HG03442 (cell line): Measurements from ENCODE around the gene PAX7.
"Not testable (repeated sequence)": the region's sequence is repeated elsewhere in the genome, so short reads cannot be mapped to it uniquely, and the experiment has no call there.

Source experiments
- ATAC-seq: cut with Tn5 transposase; IDR thresholded peaks from one replicate; pipeline ENCODE4 v1.9.1; 2021; ENCODE audit warnings: mild to moderate bottlenecking, moderate library complexity; ENCODE audit not compliant: unreplicated experiment

Gene PAX7

GRCh38 chr1:18630511-18631495 is at the start of gene PAX7:
Gene PAX7 (plus strand): TSS chr1:18630846. CDS start chr1:18631604, 758 bp downstream.
- no peak for ATAC-seq

DNA sequence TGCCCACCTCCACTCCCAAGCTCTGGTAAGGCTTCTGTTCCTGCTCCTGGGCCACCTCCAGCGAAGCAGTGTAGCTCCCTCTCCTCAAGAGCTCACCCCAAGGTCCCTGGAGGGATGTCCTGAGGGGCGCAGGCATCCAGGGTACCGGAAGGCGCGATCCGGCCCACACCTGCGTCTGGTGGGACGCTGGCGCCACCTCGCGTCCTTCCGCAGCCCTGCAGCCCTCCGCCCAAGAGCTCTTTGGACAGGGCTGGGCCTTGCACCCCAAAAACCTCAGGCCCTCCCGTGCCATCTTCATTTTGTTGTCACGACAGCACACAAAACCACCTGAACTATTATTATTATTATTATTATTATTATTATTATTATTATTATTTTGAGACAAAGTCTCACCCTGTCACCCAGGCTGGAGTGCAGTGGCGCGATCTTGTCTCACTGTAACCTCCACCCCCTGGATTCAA is 49.2 kb upstream of the PAX7 start:
- ATAC-seq, result no peak

GRCh38 chr1:18582890-18583289 is 47.8 kb upstream of the PAX7 start:
- no peak for ATAC-seq

- ATAC-seq, result no peak
Observed at GRCh38 chr1:18583326-18583941, 47.2 kb upstream of the PAX7 start.

GRCh38 chr1:18586016-18586415 is 44.6 kb upstream of the PAX7 start:
- ATAC-seq, result not testable (repeated sequence)

GRCh38 chr1:18588093-18588492 is 42.6 kb upstream of the PAX7 start:
- ATAC-seq, result no peak

GRCh38 chr1:18592368-18592767 is 38.3 kb upstream of the PAX7 start:
- ATAC-seq, result no peak

- no peak for ATAC-seq
Observed at GRCh38 chr1:18597160-18598042, 33.2 kb upstream of the PAX7 start.

- no peak for ATAC-seq
Observed at GRCh38 chr1:18599086-18599485, 31.6 kb upstream of the PAX7 start.

- ATAC-seq, result no peak
Observed at GRCh38 chr1:18599704-18600103, 30.9 kb upstream of the PAX7 start.

- no peak for ATAC-seq
Observed at GRCh38 chr1:18602533-18603211, 28.0 kb upstream of the PAX7 start.

DNA sequence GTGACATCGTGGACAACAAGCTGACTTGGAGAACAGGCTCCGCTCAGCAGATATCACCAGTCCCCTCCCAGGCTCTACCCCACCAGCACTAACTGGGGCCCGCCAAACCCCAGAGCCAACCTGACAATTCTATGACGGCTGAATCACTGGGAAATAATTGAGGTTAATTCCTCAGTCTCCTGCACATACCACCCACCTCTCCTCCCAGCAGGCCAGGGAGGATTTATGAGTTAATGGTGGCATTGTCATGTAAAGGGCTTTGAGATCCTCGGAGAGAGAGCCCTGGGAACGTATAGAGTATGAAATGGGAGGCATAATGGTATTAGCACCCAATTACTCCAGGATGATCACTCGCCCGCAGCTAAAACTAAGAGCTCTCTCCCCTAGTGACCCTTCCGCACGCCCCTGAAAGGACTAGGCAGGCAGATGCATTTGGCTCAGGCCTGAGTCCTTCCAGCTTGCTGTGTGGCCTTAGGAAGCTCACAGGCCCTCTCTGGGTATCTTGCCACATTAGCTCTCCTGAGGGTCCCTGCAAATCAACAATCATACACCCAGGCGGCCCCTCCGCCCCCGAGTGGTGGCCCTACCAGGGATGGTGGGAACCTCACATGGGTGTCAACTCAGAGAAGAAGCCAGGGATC is 27.3 kb upstream of the PAX7 start:
- no peak for ATAC-seq

- ATAC-seq, result no peak
Observed at GRCh38 chr1:18606443-18607288, 24.0 kb upstream of the PAX7 start.

GRCh38 chr1:18607289-18607760 is 23.3 kb upstream of the PAX7 start:
- no peak for ATAC-seq

DNA sequence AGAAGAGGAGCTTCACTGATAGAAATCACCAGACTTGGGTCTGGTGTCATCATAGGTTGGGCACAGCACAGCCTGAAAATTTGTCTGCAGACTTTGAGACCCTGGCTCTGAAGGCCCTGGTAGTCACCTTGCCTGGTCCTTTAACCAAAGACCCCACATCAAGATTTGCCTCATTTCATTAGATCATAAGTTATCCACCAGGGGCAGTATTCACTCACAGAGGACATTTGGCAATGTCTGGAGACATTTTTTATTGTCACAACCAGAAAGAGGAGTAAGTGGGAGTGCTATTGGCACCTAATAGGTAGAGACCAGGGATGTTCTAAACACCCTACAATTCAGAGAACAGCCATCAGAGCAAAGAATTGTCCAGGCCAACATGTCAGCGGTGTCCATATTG is 22.1 kb upstream of the PAX7 start:
- ATAC-seq, result no peak

DNA sequence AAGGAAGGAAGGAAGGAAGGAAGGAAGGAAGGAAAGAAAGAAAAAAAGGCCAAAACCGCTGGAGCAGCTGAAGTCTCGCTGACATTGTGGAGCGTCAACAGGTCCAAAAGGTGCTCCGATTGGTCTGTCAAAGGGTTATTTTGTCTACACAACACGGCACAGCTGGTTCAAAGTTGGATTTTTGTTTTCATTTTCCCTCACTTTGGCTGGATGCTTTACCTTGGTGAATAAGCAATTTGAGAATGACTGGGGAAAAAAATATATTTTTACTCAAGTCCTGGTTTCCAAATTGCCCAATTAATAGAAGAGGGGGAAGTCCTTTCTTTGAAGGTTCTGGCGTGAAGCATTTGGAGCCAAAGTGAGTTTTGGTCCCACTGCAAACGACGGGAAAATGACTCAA is 19.3 kb upstream of the PAX7 start:
- ATAC-seq, result no peak

- no peak for ATAC-seq
Observed at GRCh38 chr1:18612073-18612472, 18.6 kb upstream of the PAX7 start.

GRCh38 chr1:18614069-18614735 is 16.4 kb upstream of the PAX7 start:
- ATAC-seq, result no peak
